ENCODE data around the gene TRIM25.

TRIM25 gene

DNA sequence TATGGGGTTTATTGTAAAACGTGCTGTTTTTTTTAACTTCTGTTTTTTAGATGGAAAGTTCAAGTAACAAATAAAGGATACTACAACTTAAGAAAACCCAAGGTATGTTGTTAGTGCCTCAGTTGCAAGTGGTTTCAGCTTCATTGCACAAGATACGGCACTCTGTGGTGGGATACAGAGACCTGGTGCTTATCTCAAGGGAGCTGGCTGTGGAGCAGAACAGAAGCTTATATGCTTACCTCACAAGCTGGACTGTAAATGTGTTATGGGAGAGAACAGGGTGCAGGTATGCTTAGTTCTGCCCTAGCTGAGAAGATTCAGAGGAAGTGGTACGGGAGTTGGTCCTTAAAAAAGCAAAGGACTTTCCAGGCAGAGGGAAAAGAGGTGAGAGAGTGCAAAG is 64.7 kb downstream of the TRIM25 start:
- TF ChIP-seq, protein P1, sequence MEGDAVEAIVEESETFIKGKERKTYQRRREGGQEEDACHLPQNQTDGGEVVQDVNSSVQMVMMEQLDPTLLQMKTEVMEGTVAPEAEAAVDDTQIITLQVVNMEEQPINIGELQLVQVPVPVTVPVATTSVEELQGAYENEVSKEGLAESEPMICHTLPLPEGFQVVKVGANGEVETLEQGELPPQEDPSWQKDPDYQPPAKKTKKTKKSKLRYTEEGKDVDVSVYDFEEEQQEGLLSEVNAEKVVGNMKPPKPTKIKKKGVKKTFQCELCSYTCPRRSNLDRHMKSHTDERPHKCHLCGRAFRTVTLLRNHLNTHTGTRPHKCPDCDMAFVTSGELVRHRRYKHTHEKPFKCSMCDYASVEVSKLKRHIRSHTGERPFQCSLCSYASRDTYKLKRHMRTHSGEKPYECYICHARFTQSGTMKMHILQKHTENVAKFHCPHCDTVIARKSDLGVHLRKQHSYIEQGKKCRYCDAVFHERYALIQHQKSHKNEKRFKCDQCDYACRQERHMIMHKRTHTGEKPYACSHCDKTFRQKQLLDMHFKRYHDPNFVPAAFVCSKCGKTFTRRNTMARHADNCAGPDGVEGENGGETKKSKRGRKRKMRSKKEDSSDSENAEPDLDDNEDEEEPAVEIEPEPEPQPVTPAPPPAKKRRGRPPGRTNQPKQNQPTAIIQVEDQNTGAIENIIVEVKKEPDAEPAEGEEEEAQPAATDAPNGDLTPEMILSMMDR (IDR thresholded peaks at IDR 0.05; ENCODE audit: insufficient read depth, missing control alignments), result no peak
- no peak for FAIRE-seq
- DNase-seq (ENCODE audit: insufficient read length, low spot score), result no peak

DNA sequence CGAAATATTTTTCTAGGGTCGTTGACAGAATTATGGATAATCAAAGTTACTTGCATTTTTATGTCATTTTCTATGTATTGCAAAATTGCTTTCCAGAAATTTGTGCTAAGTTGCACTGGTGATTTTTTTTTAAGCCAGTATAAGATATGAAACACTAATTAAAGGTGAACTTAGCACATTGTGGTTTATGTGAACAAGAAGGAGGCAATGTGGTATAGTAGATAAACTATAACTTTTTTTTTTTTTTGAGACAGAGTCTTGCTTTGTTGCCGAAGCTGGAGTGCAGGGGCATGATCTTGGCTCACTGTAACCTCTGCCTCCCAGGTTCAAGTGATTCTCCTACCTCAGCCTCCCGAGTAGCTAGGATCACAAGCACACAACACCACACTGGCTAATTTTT is 66.7 kb downstream of the TRIM25 start:
- DNase-seq (ENCODE audit: insufficient read length, low spot score), result no peak
- FAIRE-seq, result no peak
- TF ChIP-seq, protein P1 (IDR thresholded peaks at IDR 0.05; ENCODE audit: insufficient read depth, missing control alignments), result no peak

DNA sequence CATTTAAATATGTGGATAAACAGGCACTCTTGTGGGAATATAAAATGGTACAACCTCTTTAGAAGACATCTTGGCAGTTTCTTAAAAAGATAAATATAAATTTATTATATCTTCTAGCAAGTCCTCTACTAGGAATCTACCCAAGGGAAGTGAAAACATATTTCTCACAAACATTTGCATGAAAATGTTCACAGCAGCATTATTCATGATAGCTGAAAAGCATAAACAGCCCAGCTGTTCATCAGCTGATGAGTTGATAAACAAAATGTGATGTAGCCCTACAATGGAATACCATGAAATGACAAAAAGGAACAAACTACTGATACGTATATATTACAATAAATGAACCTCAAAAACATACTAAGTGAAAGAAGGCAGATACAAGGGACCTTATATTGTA is 67.9 kb downstream of the TRIM25 start:
- FAIRE-seq (no peak), DNase-seq (ENCODE audit: insufficient read length, low spot score) (no peak)

DNA sequence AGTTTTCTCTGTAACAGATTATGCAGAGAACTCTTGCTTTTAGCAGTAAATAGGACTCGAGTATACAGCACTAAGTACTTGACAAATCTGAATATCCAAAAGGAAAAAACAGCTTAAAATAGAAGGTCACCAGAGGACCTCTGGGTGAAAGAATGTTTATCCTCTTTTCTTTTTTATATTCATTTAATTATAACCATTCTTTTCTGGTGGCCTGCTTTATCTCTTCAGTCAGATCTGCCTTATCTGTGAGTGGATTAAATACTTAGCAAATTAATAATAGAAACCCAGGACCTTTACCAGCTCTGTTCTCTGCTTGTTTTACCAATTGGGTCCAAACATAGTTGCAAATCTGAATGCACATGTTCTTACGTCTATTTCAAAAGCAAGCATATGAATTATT is 71.3 kb downstream of the TRIM25 start:
- FAIRE-seq, result no peak
- TF ChIP-seq, protein P1 (IDR thresholded peaks at IDR 0.05; ENCODE audit: insufficient read depth, missing control alignments), result no peak
- no peak for DNase-seq (ENCODE audit: insufficient read length, low spot score)

More for the DNA sequence above, 67.9 kb downstream of the TRIM25 start:
- TF ChIP-seq, protein P1 (IDR thresholded peaks at IDR 0.05; ENCODE audit: insufficient read depth, missing control alignments), result no peak

DNA sequence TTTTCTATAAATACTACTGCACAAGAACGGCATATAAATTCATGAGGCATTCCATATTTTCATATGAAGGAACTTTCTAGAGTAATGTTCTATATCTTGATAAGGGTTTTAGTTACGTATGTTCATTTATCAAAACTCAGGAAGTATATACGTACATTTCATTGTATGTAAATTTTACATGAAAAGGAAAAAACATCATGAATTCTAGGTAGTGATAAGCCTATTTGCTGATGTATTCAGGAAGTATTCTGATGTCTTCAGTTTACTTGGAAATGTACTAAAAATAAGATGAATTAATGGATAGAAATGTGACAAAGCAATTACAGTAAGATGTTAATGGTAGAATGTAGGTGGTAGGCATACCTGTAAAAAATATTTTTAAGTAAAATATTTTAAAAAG is 75.2 kb downstream of the TRIM25 start:
- FAIRE-seq, result no peak

More for the DNA sequence above, 75.2 kb downstream of the TRIM25 start:
- TF ChIP-seq, protein P1 (IDR thresholded peaks at IDR 0.05; ENCODE audit: insufficient read depth, missing control alignments), result no peak
- DNase-seq (ENCODE audit: insufficient read length, low spot score), result no peak

Data from D721Med (cell line).